ENCODE measurements around the gene TALDO1. TPM values are rescaled to one million over a fixed set of nuclear protein-coding genes. Genes with fewer than 3 reads are reported as not detected.

Gene TALDO1
- total and polyA plus RNA-seq, 8 donors = 50.3 to 83.9 (median 74.6) TPM

- H3K4me3 ChIP-seq = no peak overlapping the region
- FAIRE-seq = no peak
- no peak for DNase-seq
- TF ChIP-seq CTCF (IDR thresholded peaks at IDR 0.05) = no peak
- no peaks in the 10 kb centered on the region for H3K4me1 ChIP-seq
- no peak for ATAC-seq
- H3K36me3 ChIP-seq = peaks cover under 1 to 24% (median 15%) of the 10 kb centered on the region in 3 donors
- H3K9me3 ChIP-seq = no peaks in the 10 kb centered on the region
- H3K27me3 ChIP-seq = no peaks in the 10 kb centered on the region
- intact Hi-C loops (cut with DNase I) = no loop called here
- 94 to 95% methylated on average over 8 of the region's 8 CpGs for WGBS, 2 donors
- no peak overlapping the region for H3K27ac ChIP-seq
Measured at GRCh38 chr11:765802-766091, 18.5 kb downstream of the TALDO1 start.

- no peaks in the 10 kb centered on the region for H3K4me1 ChIP-seq
- intact Hi-C loops (cut with DNase I) = no loop called here
- FAIRE-seq = no peak
- WGBS, 2 donors = 84 to 88% methylated on average over 11 of the region's 11 CpGs
- DNase-seq = peak in 1 of 6 donors; percentile 57
- H3K27ac ChIP-seq = no peak overlapping the region
- TF ChIP-seq CTCF (IDR thresholded peaks at IDR 0.05) = no peak
- no peaks in the 10 kb centered on the region for H3K27me3 ChIP-seq
- H3K36me3 ChIP-seq = peaks cover 0 to 27% (median 12%) of the 10 kb centered on the region in 3 donors
- no peak overlapping the region for H3K4me3 ChIP-seq
- H3K9me3 ChIP-seq = no peaks in the 10 kb centered on the region
- no peak for ATAC-seq
Measured at GRCh38 chr11:766106-766935, 19.1 kb downstream of the TALDO1 start.

GRCh38 chr11:766936-767210 lies 19.6 kb downstream of the TALDO1 start:
- peaks cover 0 to 33% (median 8%) of the 10 kb centered on the region in 3 donors for H3K36me3 ChIP-seq

GRCh38 chr11:767238-767637 lies 20.0 kb downstream of the TALDO1 start:
- Histone ChIP-seq H3K27me3 (no peaks in the 10 kb centered on the region), H3K36me3 (peaks cover 0 to 37% (median 8%) of the 10 kb centered on the region in 3 donors), H3K9me3 (no peaks in the 10 kb centered on the region), H3K27ac (no peak overlapping the region), H3K4me1 (no peaks in the 10 kb centered on the region), H3K4me3 (no peak overlapping the region)
- peak in 1 of 6 donors; percentile 58 for DNase-seq
- intact Hi-C loops (cut with DNase I) = no loop called here
- 95 to 96% methylated on average over 11 of the region's 11 CpGs for WGBS, 2 donors
- FAIRE-seq = no peak
- ATAC-seq = no peak
- TF ChIP-seq CTCF (IDR thresholded peaks at IDR 0.05) = no peak

More at GRCh38 chr11:766936-767210, 19.6 kb downstream of the TALDO1 start:
- TF ChIP-seq CTCF (IDR thresholded peaks at IDR 0.05) = no peak
- no peak for ATAC-seq
- Histone ChIP-seq H3K4me3 (no peak overlapping the region), H3K4me1 (no peaks in the 10 kb centered on the region), H3K9me3 (no peaks in the 10 kb centered on the region), H3K27me3 (no peaks in the 10 kb centered on the region), H3K27ac (no peak overlapping the region)
- no peak for FAIRE-seq
- WGBS, 2 donors = 89 to 94% methylated on average over 2 of the region's 2 CpGs
- intact Hi-C loops (cut with DNase I) = no loop called here
- no peak for DNase-seq

- FAIRE-seq (no peak), DNase-seq (no peak), ATAC-seq (no peak)
- intact Hi-C loops (cut with DNase I) = no loop called here
- WGBS, 2 donors = 87 to 88% methylated on average over 23 of the region's 23 CpGs
- Histone ChIP-seq H3K9me3 (no peaks in the 10 kb centered on the region), H3K36me3 (peaks cover 0 to 26% (median 0%) of the 10 kb centered on the region in 3 donors), H3K27me3 (no peaks in the 10 kb centered on the region), H3K27ac (no peak overlapping the region), H3K4me3 (no peak overlapping the region), H3K4me1 (no peaks in the 10 kb centered on the region)
- no peak for TF ChIP-seq CTCF (IDR thresholded peaks at IDR 0.05)
Measured at GRCh38 chr11:769887-770641, 22.8 kb downstream of the TALDO1 start.

Measured in pancreas (tissue), 10 donors.